ENCODE data around the gene RAMP1.

Gene RAMP1

DNA sequence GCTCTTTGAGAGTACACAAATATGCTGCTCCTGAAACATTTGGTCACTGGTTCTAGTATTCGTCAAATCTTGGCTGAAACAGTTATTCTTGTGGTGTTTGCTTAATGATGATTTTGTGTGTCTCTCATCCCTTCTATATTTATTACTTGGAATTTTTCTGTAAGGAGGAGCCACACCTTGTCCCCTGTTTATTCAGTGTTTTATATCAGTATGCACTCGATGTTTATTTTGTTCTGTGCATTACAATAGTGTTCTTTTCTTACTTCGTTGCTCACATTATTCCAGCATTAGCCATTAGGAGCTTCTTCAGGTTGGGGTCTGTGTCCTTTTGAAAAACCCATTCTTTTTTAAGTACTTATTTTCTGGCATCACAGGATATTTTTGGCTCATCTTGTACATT lies 5.1 kb upstream of the RAMP1 start:
- DNase-seq (ENCODE audit: extremely low read depth, low read depth), result no peak
- TF ChIP-seq, protein P1, sequence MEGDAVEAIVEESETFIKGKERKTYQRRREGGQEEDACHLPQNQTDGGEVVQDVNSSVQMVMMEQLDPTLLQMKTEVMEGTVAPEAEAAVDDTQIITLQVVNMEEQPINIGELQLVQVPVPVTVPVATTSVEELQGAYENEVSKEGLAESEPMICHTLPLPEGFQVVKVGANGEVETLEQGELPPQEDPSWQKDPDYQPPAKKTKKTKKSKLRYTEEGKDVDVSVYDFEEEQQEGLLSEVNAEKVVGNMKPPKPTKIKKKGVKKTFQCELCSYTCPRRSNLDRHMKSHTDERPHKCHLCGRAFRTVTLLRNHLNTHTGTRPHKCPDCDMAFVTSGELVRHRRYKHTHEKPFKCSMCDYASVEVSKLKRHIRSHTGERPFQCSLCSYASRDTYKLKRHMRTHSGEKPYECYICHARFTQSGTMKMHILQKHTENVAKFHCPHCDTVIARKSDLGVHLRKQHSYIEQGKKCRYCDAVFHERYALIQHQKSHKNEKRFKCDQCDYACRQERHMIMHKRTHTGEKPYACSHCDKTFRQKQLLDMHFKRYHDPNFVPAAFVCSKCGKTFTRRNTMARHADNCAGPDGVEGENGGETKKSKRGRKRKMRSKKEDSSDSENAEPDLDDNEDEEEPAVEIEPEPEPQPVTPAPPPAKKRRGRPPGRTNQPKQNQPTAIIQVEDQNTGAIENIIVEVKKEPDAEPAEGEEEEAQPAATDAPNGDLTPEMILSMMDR (IDR thresholded peaks at IDR 0.05; ENCODE audit: low read depth, low read length, missing control alignments), result no peak
- H3K4me3 ChIP-seq (replicated peaks; ENCODE audit: low read depth, low read length), result no peak overlapping the region

DNA sequence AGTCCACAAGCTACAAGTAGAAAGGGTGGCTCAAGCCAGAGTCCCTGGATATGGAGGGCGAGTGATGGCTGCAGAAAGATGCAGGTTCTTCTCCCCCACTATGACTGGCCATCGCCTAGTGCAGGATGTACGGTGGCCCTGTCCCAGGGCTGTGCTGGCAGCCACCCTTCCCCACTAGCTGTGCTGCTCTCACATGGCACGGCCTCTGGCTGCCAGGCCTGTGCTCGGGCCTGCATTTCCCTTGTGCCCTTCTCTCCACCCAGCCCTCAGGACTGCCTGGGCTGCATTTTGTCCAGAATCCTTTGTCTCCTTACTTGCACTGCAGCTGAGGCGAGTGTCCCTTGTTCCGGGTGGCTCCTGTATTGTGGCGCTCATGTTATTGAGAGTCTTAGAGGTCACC lies 1.6 kb upstream of the RAMP1 start:
- TF ChIP-seq, protein P1 (IDR thresholded peaks at IDR 0.05; ENCODE audit: low read depth, low read length, missing control alignments), result no peak
- H3K4me3 ChIP-seq (replicated peaks; ENCODE audit: low read depth, low read length), result no peak overlapping the region
- DNase-seq (ENCODE audit: extremely low read depth, low read depth), result no peak

DNA sequence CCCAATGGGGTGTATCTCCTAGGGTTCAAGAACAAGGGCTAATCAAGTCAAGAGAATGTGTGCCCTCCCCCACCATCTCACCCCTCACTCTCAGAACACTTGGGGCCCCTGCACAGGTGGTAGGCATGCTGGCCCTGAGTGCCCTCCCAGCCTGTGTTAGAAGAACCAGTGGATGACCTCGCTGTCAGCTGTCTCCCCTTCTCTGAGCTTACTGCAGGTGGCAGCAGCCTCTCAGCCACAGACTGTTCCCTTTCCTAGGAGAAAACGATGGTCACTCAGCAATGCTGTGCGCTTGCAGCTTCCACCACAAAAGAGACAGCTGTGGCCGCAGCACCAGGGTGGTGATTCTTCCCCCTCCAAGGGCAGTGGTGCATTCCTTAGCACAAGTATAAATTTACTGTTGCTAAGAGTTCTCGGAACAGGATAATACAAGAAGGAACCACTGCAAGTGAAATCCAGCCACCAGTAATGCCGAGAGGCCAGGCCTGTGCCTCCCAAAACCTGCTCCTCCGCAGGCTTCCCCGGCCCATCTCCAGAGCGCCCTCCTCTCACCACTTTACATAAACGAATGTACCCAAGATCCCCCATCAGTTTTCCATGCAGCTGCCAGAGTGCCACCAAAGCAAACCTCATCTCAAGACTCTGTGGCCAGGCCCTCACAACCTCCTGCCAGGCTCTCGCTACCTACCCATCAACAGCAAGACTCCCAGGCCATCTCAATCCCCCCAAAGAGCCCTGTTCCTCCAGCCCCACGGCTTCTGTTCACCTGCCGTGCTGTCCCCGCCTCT lies 935 bp upstream of the RAMP1 start:
- DNase-seq (ENCODE audit: extremely low read depth, low read depth), result peak; percentile 75
- no peak overlapping the region for H3K4me3 ChIP-seq (replicated peaks; ENCODE audit: low read depth, low read length)

DNA sequence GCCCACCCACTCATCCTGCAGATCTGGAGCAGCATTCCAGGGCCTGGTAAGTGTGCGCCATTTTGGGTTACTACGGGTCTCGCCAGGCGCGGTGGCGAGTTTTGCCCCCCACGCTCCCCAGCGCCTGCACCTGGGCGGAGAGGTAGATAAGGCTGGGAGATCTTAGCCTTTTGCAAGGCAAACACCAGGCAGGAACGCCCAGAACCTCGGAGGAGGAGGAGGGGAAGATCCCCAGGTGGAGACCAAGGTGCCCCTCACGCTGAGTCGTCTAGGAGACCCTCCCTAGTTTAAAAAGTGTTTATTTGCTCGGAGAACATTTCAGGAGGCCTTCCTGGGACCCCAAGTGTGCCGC lies 365 bp upstream of the RAMP1 start:
- DNase-seq (ENCODE audit: extremely low read depth, low read depth), result no peak
- H3K4me3 ChIP-seq (replicated peaks; ENCODE audit: low read depth, low read length), result peak overlapping the region; percentile 23; the same call in 1 of the 2 replicates
- TF ChIP-seq, protein P1 (IDR thresholded peaks at IDR 0.05; ENCODE audit: low read depth, low read length, missing control alignments), result no peak

More for the DNA sequence above, 935 bp upstream of the RAMP1 start:
- TF ChIP-seq, protein P1 (IDR thresholded peaks at IDR 0.05; ENCODE audit: low read depth, low read length, missing control alignments), result peak; percentile 86

DNA sequence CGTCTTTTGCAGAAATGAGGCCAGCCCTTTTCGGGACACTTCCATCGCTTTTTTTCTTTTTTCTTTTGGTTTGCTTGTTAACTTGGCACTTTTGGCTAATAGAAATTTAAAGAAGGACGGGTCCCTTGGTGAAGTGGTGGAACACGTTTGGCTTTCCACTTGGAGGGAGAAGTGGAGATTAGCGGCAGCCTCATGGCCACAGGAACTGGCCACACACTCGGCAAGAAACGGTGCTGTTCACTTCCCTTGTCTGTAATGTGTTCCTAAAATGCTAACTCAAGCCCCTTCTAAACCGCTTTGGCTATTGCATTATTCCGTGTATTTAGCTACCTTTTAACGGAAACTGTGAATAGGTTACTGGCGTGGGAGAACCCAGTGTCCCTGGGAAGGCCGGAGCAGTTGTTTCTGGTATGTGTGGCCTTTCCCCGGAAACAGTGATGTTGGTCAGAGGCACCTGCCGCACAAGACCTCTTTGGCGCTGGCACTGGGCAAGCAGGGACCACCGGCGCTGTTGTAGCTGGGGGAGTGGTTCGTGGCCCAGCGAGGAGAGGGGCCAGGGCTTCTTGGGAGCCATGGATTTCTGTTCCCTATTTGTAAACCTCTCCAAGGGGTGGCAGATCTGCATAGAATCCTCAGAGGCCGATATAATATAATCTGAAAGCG lies 981 bp downstream of the RAMP1 start:
- TF ChIP-seq, protein P1 (IDR thresholded peaks at IDR 0.05; ENCODE audit: low read depth, low read length, missing control alignments), result no peak
- H3K4me3 ChIP-seq (replicated peaks; ENCODE audit: low read depth, low read length), result peak overlapping the region; percentile 28
- DNase-seq (ENCODE audit: extremely low read depth, low read depth), result no peak

DNA sequence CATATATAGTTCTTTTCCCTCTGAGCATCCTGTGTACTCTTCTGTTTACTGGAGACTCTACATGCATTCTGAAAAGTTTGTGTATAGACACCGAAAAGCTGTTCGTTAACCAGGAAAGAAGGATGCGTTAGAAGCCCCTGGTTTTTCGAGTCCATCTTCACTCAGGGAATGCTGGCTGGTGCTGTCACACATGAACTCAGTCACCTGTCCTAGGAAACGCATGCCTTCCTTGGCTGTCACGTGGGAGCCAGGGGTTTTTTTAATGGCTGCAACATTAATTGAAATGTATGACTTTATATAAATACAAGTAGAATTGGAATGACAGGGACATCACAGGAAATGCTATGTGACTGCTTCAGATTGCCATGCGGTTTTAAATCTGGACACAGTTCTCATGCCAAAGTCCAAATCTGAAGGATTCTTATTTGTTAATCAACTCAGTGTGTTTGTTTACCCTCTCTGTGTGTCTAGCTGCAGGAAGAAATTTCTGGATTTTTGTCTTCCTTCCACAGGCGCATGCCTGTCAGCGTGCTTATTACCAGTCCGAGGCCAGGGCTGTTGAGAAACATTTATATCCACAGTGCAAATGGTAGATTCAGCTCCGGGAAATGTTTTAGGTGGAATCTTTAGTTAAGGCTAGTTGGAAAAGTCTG lies 2.6 kb downstream of the RAMP1 start:
- TF ChIP-seq, protein P1 (IDR thresholded peaks at IDR 0.05; ENCODE audit: low read depth, low read length, missing control alignments), result no peak
- no peak overlapping the region for H3K4me3 ChIP-seq (replicated peaks; ENCODE audit: low read depth, low read length)
- DNase-seq (ENCODE audit: extremely low read depth, low read depth), result no peak
